Stomach (tissue), 9 donors: Measurements from ENCODE around the gene CSRP1. TPM values are rescaled to one million over a fixed set of nuclear protein-coding genes. Genes with fewer than 3 reads are reported as not detected.

ENCODE experiments used
- DNase-seq, 2 donors: peaks; one replicate each; pipeline versions ENCODE4 v3.0.0 to v3.0.0-alpha.2; 2013 to 2019
- H3K27ac ChIP-seq, 5 donors: fragments of 200-600 bp in 4 of 5; sonication (generic) in 4 of 5; one replicate each; pipeline ENCODE4 v1.5.1; 2013 to 2019; ENCODE audit warnings: mild to moderate bottlenecking in 1 of 5, moderate library complexity in 1 of 5
- H3K27me3 ChIP-seq, 3 donors: fragments of 200-600 bp; sonication (generic); one replicate each; pipeline ENCODE4 v1.5.1; 2017 to 2019; ENCODE audit warnings: mixed run types in 1 of 3
- H3K36me3 ChIP-seq, 4 donors: fragments of 200-600 bp; sonication (generic); 1 replicate in 3 of 4; 2 replicates in 1 of 4; pipeline ENCODE4 v1.5.1; 2016 to 2019
- H3K4me1 ChIP-seq, 4 donors: fragments of 200-600 bp; sonication (generic); one replicate each; pipeline ENCODE4 v1.5.1; 2016 to 2019
- H3K4me3 ChIP-seq, 4 donors: fragments of 200-600 bp; sonication (generic) in 3 of 4; one replicate each; pipeline ENCODE4 v1.5.1; 2016 to 2019; ENCODE audit warnings: mild to moderate bottlenecking in 1 of 4
- H3K9me3 ChIP-seq, 4 donors: fragments of 200-600 bp; sonication (generic); one replicate each; pipeline ENCODE4 v1.5.1; 2016 to 2019
- EP300 ChIP-seq: sonication (generic); formaldehyde crosslinking; IDR thresholded peaks from one replicate; pipeline ENCODE4 v1.6.1; 2017; ENCODE audit warnings: antibody characterized with exemption
- POLR2A ChIP-seq, 4 donors: fragments of 450-650 bp; IDR thresholded peaks; one replicate each; pipeline ENCODE4 v1.6.1; 2016; ENCODE audit warnings: antibody characterized with exemption in 4 of 4, control low read depth in 2 of 4, mild to moderate bottlenecking in 1 of 4, moderate library complexity in 1 of 4
- POLR2AphosphoS5 ChIP-seq, 3 donors: sonication (generic); formaldehyde crosslinking; IDR thresholded peaks; one replicate each; pipeline ENCODE4 v1.6.1; 2016; ENCODE audit warnings: antibody characterized with exemption in 3 of 3
- WGBS, 5 donors: extraction: QIAGEN DNeasy Blood & Tissue Kit in 3 of 5; methylation state at CpG; one replicate each; pipeline versions ENCODE4 v1.1.5 to v1.1.7; 2013 to 2018; 5-methylcytosine and 5-hydroxymethylcytosine counted together
- intact Hi-C: fragments of 100-400 bp; cut with DNase I; formaldehyde crosslinking; loops from one replicate; pipeline ENCODE4 v1.15.1; 2023; ENCODE audit warnings: low total_unique reads
- polyA plus RNA-seq, 3 donors: library from polyadenylated mRNA; stranded (reverse); fragments of 200-250 nt; gene quantifications; one replicate each; pipeline ENCODE4 v1.2.3, GENCODE V29; 2013
- total RNA-seq, 5 donors: library from RNA; depleted of rRNA; stranded (reverse); fragments of >200 nt; gene quantifications; one replicate each; pipeline versions ENCODE4 v1.1.0 to v1.2.3, GENCODE V29; 2014 to 2016
- TF ChIP-seq, protein P1 (sequence below), 7 experiments: fragments of 450-650 bp in 4 of 7; fragments of 200-600 bp in 3 of 7; sonication (generic) in 3 of 7; IDR thresholded peaks; one replicate each; pipeline ENCODE4 v1.5.1; 2016 to 2019; ENCODE audit warnings: antibody characterized with exemption in 7 of 7, control low read depth in 2 of 7, mild to moderate bottlenecking in 1 of 7
- donor health status: healthy with polysubstance abuse.
- donor health status: Bipolar disorder and iron deficiency.
- donor health status: healthy.

Gene CSRP1
- total and polyA plus RNA-seq, 8 donors = 220 to 2,162 (median 528) TPM

DNA sequence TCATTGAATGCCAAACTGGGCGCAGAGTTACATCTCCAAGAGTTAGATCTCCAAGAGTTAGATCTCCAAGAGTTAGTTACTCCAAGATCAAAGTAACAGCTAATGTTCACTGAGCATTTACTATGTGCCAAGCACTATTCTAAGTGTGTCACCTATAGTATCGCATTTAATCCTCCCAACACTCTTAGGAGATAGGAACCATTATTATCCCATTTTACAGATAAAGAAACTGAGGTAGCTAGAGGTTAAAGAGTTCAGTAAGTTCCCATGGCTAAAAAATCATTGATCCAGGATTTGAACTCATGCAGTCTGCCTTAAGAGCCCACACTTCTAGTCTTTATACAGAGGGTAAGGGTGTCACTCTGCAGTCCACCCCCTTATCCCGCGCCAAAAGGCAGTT is 30.5 kb upstream of the CSRP1 start:
- Histone ChIP-seq H3K27ac (peak overlapping the region in 4 of 5 donors; percentile 73 to 87 (median 84)), H3K27me3 (peaks cover 0 to 45% (median 23%) of the 10 kb centered on the region in 3 donors), H3K4me1 (peaks cover 29 to 63% (median 38%) of the 10 kb centered on the region in 4 donors), H3K36me3 (no peaks in the 10 kb centered on the region), H3K9me3 (no peaks in the 10 kb centered on the region), H3K4me3 (no peak overlapping the region)
- intact Hi-C loops = no loop called here
- WGBS, 5 donors = 95 to 98% (median 96%) methylated on average over 4 of the region's 4 CpGs
- no peak for TF ChIP-seq EP300
- TF ChIP-seq, protein P1, sequence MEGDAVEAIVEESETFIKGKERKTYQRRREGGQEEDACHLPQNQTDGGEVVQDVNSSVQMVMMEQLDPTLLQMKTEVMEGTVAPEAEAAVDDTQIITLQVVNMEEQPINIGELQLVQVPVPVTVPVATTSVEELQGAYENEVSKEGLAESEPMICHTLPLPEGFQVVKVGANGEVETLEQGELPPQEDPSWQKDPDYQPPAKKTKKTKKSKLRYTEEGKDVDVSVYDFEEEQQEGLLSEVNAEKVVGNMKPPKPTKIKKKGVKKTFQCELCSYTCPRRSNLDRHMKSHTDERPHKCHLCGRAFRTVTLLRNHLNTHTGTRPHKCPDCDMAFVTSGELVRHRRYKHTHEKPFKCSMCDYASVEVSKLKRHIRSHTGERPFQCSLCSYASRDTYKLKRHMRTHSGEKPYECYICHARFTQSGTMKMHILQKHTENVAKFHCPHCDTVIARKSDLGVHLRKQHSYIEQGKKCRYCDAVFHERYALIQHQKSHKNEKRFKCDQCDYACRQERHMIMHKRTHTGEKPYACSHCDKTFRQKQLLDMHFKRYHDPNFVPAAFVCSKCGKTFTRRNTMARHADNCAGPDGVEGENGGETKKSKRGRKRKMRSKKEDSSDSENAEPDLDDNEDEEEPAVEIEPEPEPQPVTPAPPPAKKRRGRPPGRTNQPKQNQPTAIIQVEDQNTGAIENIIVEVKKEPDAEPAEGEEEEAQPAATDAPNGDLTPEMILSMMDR (IDR thresholded peaks at IDR 0.05) = no peak
- no peak for TF ChIP-seq POLR2A (IDR thresholded peaks at IDR 0.05)
- no peak for TF ChIP-seq POLR2AphosphoS5 (IDR thresholded peaks at IDR 0.05)
- DNase-seq = no peak

DNA sequence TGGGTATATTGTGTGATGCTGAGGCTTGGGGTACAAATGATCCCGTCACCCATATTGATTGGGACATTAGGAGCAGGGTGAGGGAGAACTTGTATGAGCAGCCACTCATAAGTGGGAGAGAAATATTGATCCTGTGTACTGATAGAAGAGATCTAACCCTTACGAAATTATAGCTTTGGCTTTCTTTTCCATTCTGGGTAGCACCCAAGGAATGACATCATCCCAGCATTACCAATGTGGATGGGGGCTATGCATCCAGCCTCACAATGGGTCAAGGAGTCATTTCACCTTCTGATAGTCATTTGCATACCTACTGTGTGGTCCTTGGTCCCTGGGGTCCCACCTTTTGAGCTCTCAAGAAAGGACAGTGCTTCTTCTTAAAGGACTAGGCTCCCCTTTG is 30.1 kb upstream of the CSRP1 start:
- H3K36me3 ChIP-seq = no peaks in the 10 kb centered on the region
- DNase-seq = no peak
- no peak for TF ChIP-seq POLR2AphosphoS5 (IDR thresholded peaks at IDR 0.05)
- no peak for TF ChIP-seq POLR2A (IDR thresholded peaks at IDR 0.05)
- TF ChIP-seq, protein P1 (IDR thresholded peaks at IDR 0.05) = no peak
- no peak for TF ChIP-seq EP300
- no peaks in the 10 kb centered on the region for H3K9me3 ChIP-seq
- peaks cover 0 to 45% (median 23%) of the 10 kb centered on the region in 3 donors for H3K27me3 ChIP-seq
- H3K27ac ChIP-seq = peak overlapping the region in 4 of 5 donors; percentile 3 to 74 (median 72)
- H3K4me1 ChIP-seq = peaks cover 29 to 64% (median 38%) of the 10 kb centered on the region in 4 donors
- intact Hi-C loops = no loop called here
- H3K4me3 ChIP-seq = no peak overlapping the region
- 63 to 84% (median 83%) methylated on average over 2 of the region's 2 CpGs for WGBS, 5 donors

DNA sequence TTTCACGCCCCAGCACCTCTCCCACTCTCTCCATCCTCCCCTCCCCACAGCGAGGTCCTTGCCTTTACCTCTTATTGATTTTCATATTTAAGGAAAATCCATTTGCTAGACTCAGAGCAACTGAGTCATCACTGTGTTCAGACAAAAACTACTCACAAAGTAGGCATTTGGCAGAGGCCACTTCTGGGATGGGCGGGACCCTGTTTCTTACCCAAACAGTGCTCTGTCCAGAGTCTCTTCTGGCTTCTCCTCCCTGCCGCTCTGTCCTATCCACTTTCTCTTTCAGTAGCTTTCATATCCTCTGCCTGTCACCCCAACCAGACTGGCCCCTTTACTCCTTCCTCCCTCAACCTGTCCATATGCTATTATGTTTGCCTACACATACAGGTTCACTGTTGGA is 29.6 kb upstream of the CSRP1 start:
- H3K27me3 ChIP-seq = peaks cover 0 to 45% (median 23%) of the 10 kb centered on the region in 3 donors
- 55 to 75% (median 65%) methylated on average over 4 of the region's 4 CpGs for WGBS, 5 donors

DNA sequence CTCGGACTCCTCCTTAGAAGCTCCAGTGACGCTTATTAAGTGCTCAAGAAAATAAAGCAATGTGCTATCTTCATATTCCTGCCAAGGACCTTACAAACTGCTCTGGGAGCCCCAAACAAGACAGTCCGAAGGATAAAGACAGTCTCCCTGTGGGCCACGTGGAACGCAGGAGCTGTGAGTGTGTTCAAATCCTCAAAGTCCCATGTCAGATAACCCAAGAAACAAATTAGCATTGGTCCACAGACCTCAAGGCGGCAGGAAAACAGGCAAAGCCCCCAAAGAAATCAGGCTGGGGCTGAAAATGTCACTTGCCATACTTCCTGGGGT is 29.0 kb upstream of the CSRP1 start:
- Histone ChIP-seq H3K4me3 (no peak overlapping the region), H3K9me3 (no peaks in the 10 kb centered on the region), H3K27ac (peak overlapping the region in 4 of 5 donors; percentile 59 to 74 (median 72)), H3K4me1 (peaks cover 29 to 67% (median 45%) of the 10 kb centered on the region in 4 donors), H3K36me3 (no peaks in the 10 kb centered on the region), H3K27me3 (peaks cover 0 to 45% (median 23%) of the 10 kb centered on the region in 3 donors)
- intact Hi-C loops = no loop called here
- DNase-seq = no peak
- TF ChIP-seq EP300 (no peak), POLR2A (IDR thresholded peaks at IDR 0.05) (no peak), POLR2AphosphoS5 (IDR thresholded peaks at IDR 0.05) (no peak)
- TF ChIP-seq, protein P1 (IDR thresholded peaks at IDR 0.05) = no peak
- 64 to 83% (median 76%) methylated on average over 6 of the region's 6 CpGs for WGBS, 5 donors

More for the DNA sequence above, 29.6 kb upstream of the CSRP1 start:
- Histone ChIP-seq H3K4me3 (no peak overlapping the region), H3K36me3 (no peaks in the 10 kb centered on the region), H3K4me1 (peaks cover 29 to 67% (median 40%) of the 10 kb centered on the region in 4 donors), H3K27ac (peak overlapping the region in 4 of 5 donors; percentile 59 to 74 (median 72)), H3K9me3 (no peaks in the 10 kb centered on the region)
- DNase-seq = no peak
- no peak for TF ChIP-seq POLR2A (IDR thresholded peaks at IDR 0.05)
- TF ChIP-seq, protein P1 (IDR thresholded peaks at IDR 0.05) = no peak
- no peak for TF ChIP-seq POLR2AphosphoS5 (IDR thresholded peaks at IDR 0.05)
- no peak for TF ChIP-seq EP300
- intact Hi-C loops = no loop called here
